IMR-90 (cell line): ENCODE measurements around the gene PDZRN3. TPM values are rescaled to one million over a fixed set of nuclear protein-coding genes. Genes with fewer than 3 reads are reported as not detected.

Source experiments
- ATAC-seq: fragments of 200-7000 bp; cut with Tn5 transposase; 2 replicates; pipeline ENCODE4 v1.9.1; 2020; ENCODE audit warnings: low read depth, mild to moderate bottlenecking, moderate library complexity
- BruUV-seq: library from RNA; stranded (reverse); fragments of 400-500 nt; replicated peaks from 2 replicates; lab custom pipeline; 2021; lab: Mats Ljungman, UMichigan
- CTCF ChIA-PET: fragments of 300-600 bp; formaldehyde crosslinking; extraction: SDS; loops from one replicate; lab custom pipeline; 2021; ENCODE audit warnings: antibody characterized with exemption; lab: Yijun Ruan, JAX
- POLR2A ChIA-PET: fragments of 300-600 bp; sonication (Branson Sonifier 250); formaldehyde crosslinking; loops from one replicate; lab custom pipeline; 2022; ENCODE audit warnings: antibody characterized with exemption; ENCODE audit not compliant: unreplicated experiment; lab: Charles Lee
- DNase-seq: peaks from one replicate; pipeline ENCODE4 v3.0.0; 2013
- H2AFZ ChIP-seq: replicated peaks from 2 replicates; pipeline ENCODE3; 2013; ENCODE audit warnings: low read length, mild to moderate bottlenecking; ENCODE audit not compliant: poor library complexity
- H2AK5ac ChIP-seq: 2 replicates; pipeline ENCODE4 v1.6.1; 2013; ENCODE audit warnings: low read depth, low read length, inconsistent platforms
- H2AK9ac ChIP-seq: replicated peaks from 2 replicates; pipeline ENCODE3; 2013; ENCODE audit warnings: mild to moderate bottlenecking, low read depth, low read length, moderate library complexity; ENCODE audit not compliant: poor library complexity
- H2BK120ac ChIP-seq: 2 replicates; pipeline ENCODE4 v1.6.1; 2013; ENCODE audit warnings: low read depth, low read length, inconsistent platforms
- H2BK15ac ChIP-seq: 3 replicates; pipeline ENCODE4 v1.6.1; 2013; ENCODE audit warnings: low read depth, low read length, inconsistent platforms
- H2BK20ac ChIP-seq: 2 replicates; pipeline ENCODE4 v1.6.1; 2013; ENCODE audit warnings: low read depth, mild to moderate bottlenecking, inconsistent platforms, low read length, moderate library complexity
- H2BK5ac ChIP-seq: 2 replicates; pipeline ENCODE4 v1.6.1; 2013; ENCODE audit warnings: mild to moderate bottlenecking, low read depth, low read length, inconsistent platforms; ENCODE audit not compliant: poor library complexity, severe bottlenecking
- H3K14ac ChIP-seq: replicated peaks from 2 replicates; pipeline ENCODE4 v1.6.1; 2013; ENCODE audit warnings: low read depth, low read length, inconsistent platforms
- H3K18ac ChIP-seq: 2 replicates; pipeline ENCODE4 v1.6.1; 2013; ENCODE audit warnings: low read depth, low read length, control low read depth
- H3K23ac ChIP-seq: 2 replicates; pipeline ENCODE4 v1.6.1; 2013; ENCODE audit warnings: low read depth, low read length, inconsistent platforms
- H3K27ac ChIP-seq: 2 replicates; pipeline ENCODE4 v1.5.1; 2013; ENCODE audit warnings: mild to moderate bottlenecking, control low read depth, low read length; ENCODE audit not compliant: insufficient read depth
- H3K27me3 ChIP-seq: 2 replicates; pipeline ENCODE4 v1.6.1; 2013; ENCODE audit warnings: low read length; ENCODE audit not compliant: control insufficient read depth, insufficient read depth
- H3K36me3 ChIP-seq: 2 replicates; pipeline ENCODE4 v1.6.1; 2013; ENCODE audit warnings: low read length, mixed read lengths; ENCODE audit not compliant: control insufficient read depth, insufficient read depth
- H3K4ac ChIP-seq: 2 replicates; pipeline ENCODE4 v1.6.1; 2013; ENCODE audit warnings: low read depth, low read length, inconsistent platforms
- H3K4me1 ChIP-seq: 2 replicates; pipeline ENCODE4 v1.6.1; 2013; ENCODE audit warnings: low read length, mixed read lengths; ENCODE audit not compliant: control insufficient read depth, insufficient read depth
- H3K4me2 ChIP-seq: 2 replicates; pipeline ENCODE4 v1.6.1; 2013; ENCODE audit warnings: low read depth, mild to moderate bottlenecking, control low read depth, low read length, moderate library complexity
- H3K4me3 ChIP-seq: 2 replicates; pipeline ENCODE4 v1.5.1; 2013; ENCODE audit warnings: low read depth, mild to moderate bottlenecking, control low read depth, low read length, moderate library complexity; ENCODE audit not compliant: insufficient read depth
- H3K56ac ChIP-seq: 2 replicates; pipeline ENCODE4 v1.6.1; 2013; ENCODE audit warnings: low read length, inconsistent platforms; ENCODE audit not compliant: insufficient read depth; ENCODE audit errors: extremely low read depth
- H3K79me1 ChIP-seq, 2 experiments: 2 replicates each; pipeline ENCODE4 v1.6.1; 2013; ENCODE audit warnings: low read length in 2 of 2, inconsistent platforms in 1 of 2, low read depth in 1 of 2
- H3K9ac ChIP-seq: 2 replicates; pipeline ENCODE4 v1.6.1; 2013; ENCODE audit warnings: low read depth, low read length, control low read depth
- H3K9me1 ChIP-seq: 2 replicates; pipeline ENCODE4 v1.6.1; 2013; ENCODE audit warnings: low read length, inconsistent platforms; ENCODE audit not compliant: insufficient read depth
- H3K9me3 ChIP-seq: 2 replicates; pipeline ENCODE4 v1.6.1; 2013; ENCODE audit warnings: low read length; ENCODE audit not compliant: control insufficient read depth, insufficient read depth
- H4K20me1 ChIP-seq: 2 replicates; pipeline ENCODE4 v1.6.1; 2013; ENCODE audit warnings: low read length, inconsistent platforms; ENCODE audit not compliant: insufficient read depth
- H4K5ac ChIP-seq: 2 replicates; pipeline ENCODE4 v1.6.1; 2013; ENCODE audit warnings: mild to moderate bottlenecking, low read depth, low read length, control low read depth
- H4K8ac ChIP-seq, 2 experiments: 2 replicates each; pipeline ENCODE4 v1.6.1; 2013; ENCODE audit warnings: low read depth in 2 of 2, low read length in 2 of 2, control low read depth in 1 of 2, inconsistent platforms in 1 of 2
- H4K91ac ChIP-seq: 2 replicates; pipeline ENCODE4 v1.6.1; 2013; ENCODE audit warnings: low read depth, low read length, inconsistent platforms; ENCODE audit not compliant: insufficient read depth
- BHLHE40 ChIP-seq: fragments of 150-350 bp; IDR thresholded peaks from 2 replicates; pipeline ENCODE4 v1.6.1; 2016; ENCODE audit warnings: mild to moderate bottlenecking, low read depth, low read length
- CEBPB ChIP-seq: IDR thresholded peaks from 2 replicates; pipeline ENCODE4 v1.6.1; 2012; ENCODE audit warnings: low read depth, low read length, improper control_type of control experiment
- CHD1 ChIP-seq: IDR thresholded peaks from 2 replicates; pipeline ENCODE4 v1.6.1; 2012; ENCODE audit warnings: low read depth, low read length, improper control_type of control experiment
- FOS ChIP-seq: fragments of 150-350 bp; IDR thresholded peaks from 2 replicates; pipeline ENCODE4 v1.6.1; 2016; ENCODE audit warnings: low read depth, low read length
- MAZ ChIP-seq: IDR thresholded peaks from 2 replicates; pipeline ENCODE4 v1.6.1; 2012; ENCODE audit warnings: low read depth, mild to moderate bottlenecking, low read length, improper control_type of control experiment, moderate library complexity, borderline replicate concordance
- NFE2L2 ChIP-seq: fragments of 150-350 bp; IDR thresholded peaks from 2 replicates; pipeline ENCODE4 v1.6.1; 2016; ENCODE audit warnings: low read depth, mild to moderate bottlenecking, low read length
- RAD21 ChIP-seq: IDR thresholded peaks from 2 replicates; pipeline ENCODE4 v1.6.1; 2012; ENCODE audit warnings: low read length, improper control_type of control experiment
- RCOR1 ChIP-seq: IDR thresholded peaks from 2 replicates; pipeline ENCODE4 v1.6.1; 2012; ENCODE audit warnings: mild to moderate bottlenecking, low read length, improper control_type of control experiment; ENCODE audit not compliant: insufficient replicate concordance
- RFX5 ChIP-seq: IDR thresholded peaks from 2 replicates; pipeline ENCODE4 v1.8.0; 2012; ENCODE audit warnings: low read depth, mild to moderate bottlenecking, low read length, moderate library complexity
- SMC3 ChIP-seq: fragments of 150-350 bp; IDR thresholded peaks from 2 replicates; pipeline ENCODE4 v1.6.1; 2016; ENCODE audit warnings: low read depth, mild to moderate bottlenecking, antibody characterized with exemption, low read length, moderate library complexity
- WGBS, 2 experiments: methylation state at CpG; one replicate each; pipeline versions ENCODE4 v1.1.5 to v1.1.7; 2013; ENCODE audit warnings: missing lambda C conversion rate in 2 of 2; ENCODE audit not compliant: insufficient read length in 1 of 2; ENCODE audit errors: extremely low coverage in 2 of 2; 5-methylcytosine and 5-hydroxymethylcytosine counted together
- dilution Hi-C: fragments of 300-500 bp; cut with HindIII; formaldehyde crosslinking; loops from one replicate; pipeline ENCODE4 v1.14.3; 2018; ENCODE audit warnings: low sequenced_read_pairs; ENCODE audit not compliant: unreplicated experiment
- in situ Hi-C: fragments of 300-500 bp; cut with MboI; formaldehyde crosslinking; loops from 3 replicates; pipeline ENCODE4 v1.14.3; 2019; ENCODE audit warnings: low sequenced_read_pairs, inconsistent platforms, mixed read lengths
- intact Hi-C: fragments of 100-400 bp; cut with micrococcal nuclease; formaldehyde crosslinking; loops from 2 replicates; pipeline ENCODE4 v1.10.0; 2022
- polyA plus RNA-seq, 3 experiments: library from polyadenylated mRNA; depleted of rRNA; stranded (reverse); fragments of >200 nt; gene quantifications; 2 replicates each; pipeline ENCODE4 v1.2.3, GENCODE V29; 2012; ENCODE audit warnings: low replicate concordance in 1 of 3
- total RNA-seq: library from RNA; depleted of rRNA; stranded (reverse); fragments of >200 nt; gene quantifications from 2 replicates; pipeline ENCODE4 v1.2.3, GENCODE V29; 2012
- TF ChIP-seq, protein P1 (sequence below): fragments of 150-350 bp; IDR thresholded peaks from 2 replicates; pipeline ENCODE4 v1.6.1; 2016; ENCODE audit warnings: low read depth, mild to moderate bottlenecking, low read length, moderate library complexity, borderline replicate concordance
- TF ChIP-seq, protein P2 (sequence below): fragments of 150-350 bp; IDR thresholded peaks from 2 replicates; pipeline ENCODE4 v1.6.1; 2017; ENCODE audit warnings: mild to moderate bottlenecking, antibody characterized with exemption, low read length, low read depth

Gene PDZRN3
- total and polyA plus RNA-seq, 2 of the 4 experiments (the other 2 are of a cell fraction) = 9.4 to 17.0 TPM

DNA sequence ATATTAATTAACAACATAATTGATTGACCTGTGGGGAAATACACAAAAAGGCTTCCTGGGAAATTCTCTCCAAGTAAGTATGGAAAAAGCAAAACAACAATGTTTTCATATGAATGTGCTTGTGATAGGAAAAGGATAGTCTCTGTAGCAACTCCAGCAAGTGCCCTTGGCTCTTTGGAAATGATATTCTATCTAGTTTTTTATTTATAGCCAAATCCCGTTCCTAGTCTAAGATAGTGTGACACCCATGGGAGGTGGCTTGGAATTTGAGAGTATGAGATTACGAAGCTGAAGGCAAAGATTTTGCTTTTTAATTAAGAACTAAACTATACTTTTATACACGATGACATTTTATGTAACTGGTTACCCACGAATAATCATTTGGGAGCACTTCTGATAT is 119.9 kb downstream of the PDZRN3 start:
- ATAC-seq = no peak
- Histone ChIP-seq H3K9me1 (peaks cover 8% of the 10 kb centered on the region), H3K56ac (no peak overlapping the region), H4K8ac (no peak overlapping the region), H2BK15ac (no peak overlapping the region), H2AK9ac (no peak overlapping the region), H3K4me2 (no peak overlapping the region), H3K23ac (no peak overlapping the region), H3K4ac (no peak overlapping the region), H4K5ac (no peak overlapping the region), H3K4me1 (peaks cover 19% of the 10 kb centered on the region), H2BK20ac (no peak overlapping the region), H3K36me3 (no peaks in the 10 kb centered on the region), H4K91ac (no peak overlapping the region), H3K27me3 (no peaks in the 10 kb centered on the region), H3K27ac (no peak overlapping the region), H3K9me3 (no peaks in the 10 kb centered on the region), H3K4me3 (no peak overlapping the region), H4K20me1 (peaks cover 3% of the 10 kb centered on the region; the same call in 1 of the 2 replicates), H2BK120ac (no peak overlapping the region), H3K79me1 (peaks cover 9 to 24% of the 10 kb centered on the region in 2 experiments), H2BK5ac (no peak overlapping the region), H2AFZ (no peak overlapping the region), H2AK5ac (no peak overlapping the region), H3K9ac (no peak overlapping the region), H3K14ac (no peak overlapping the region), H3K18ac (no peak overlapping the region; the same call in 1 of the 2 replicates)
- CTCF ChIA-PET = no interaction called here
- BruUV-seq = no TSS peak
- no peak for DNase-seq
- dilution Hi-C loops = loop anchor here (25.0 kb wide), 1 partner anchor 107 kb away; the partner anchor contains the start of gene PDZRN3
- POLR2A ChIA-PET = no interaction called here
- no CpG with 5 or more reads among the region's 4 CpGs for WGBS, 2 experiments
- TF ChIP-seq RFX5 (no peak), SMC3 (no peak), CHD1 (no peak), CEBPB (no peak), BHLHE40 (no peak), NFE2L2 (no peak), FOS (no peak), MAZ (no peak), RCOR1 (no peak), RAD21 (no peak)
- TF ChIP-seq, protein P1, sequence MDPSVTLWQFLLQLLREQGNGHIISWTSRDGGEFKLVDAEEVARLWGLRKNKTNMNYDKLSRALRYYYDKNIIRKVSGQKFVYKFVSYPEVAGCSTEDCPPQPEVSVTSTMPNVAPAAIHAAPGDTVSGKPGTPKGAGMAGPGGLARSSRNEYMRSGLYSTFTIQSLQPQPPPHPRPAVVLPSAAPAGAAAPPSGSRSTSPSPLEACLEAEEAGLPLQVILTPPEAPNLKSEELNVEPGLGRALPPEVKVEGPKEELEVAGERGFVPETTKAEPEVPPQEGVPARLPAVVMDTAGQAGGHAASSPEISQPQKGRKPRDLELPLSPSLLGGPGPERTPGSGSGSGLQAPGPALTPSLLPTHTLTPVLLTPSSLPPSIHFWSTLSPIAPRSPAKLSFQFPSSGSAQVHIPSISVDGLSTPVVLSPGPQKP = no peak
- TF ChIP-seq, protein P2, sequence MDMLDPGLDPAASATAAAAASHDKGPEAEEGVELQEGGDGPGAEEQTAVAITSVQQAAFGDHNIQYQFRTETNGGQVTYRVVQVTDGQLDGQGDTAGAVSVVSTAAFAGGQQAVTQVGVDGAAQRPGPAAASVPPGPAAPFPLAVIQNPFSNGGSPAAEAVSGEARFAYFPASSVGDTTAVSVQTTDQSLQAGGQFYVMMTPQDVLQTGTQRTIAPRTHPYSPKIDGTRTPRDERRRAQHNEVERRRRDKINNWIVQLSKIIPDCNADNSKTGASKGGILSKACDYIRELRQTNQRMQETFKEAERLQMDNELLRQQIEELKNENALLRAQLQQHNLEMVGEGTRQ = no peak
- in situ Hi-C loops = loop anchor here (5.0 to 25.0 kb wide), 3 partner anchors 107 to 403 kb away; partner anchors contain the start of gene PDZRN3
- intact Hi-C loops = loop anchor here (5.0 kb wide), 2 partner anchors 222 to 362 kb away; no protein-coding TSS in a partner anchor
